GM12873 (cell line): Measurements from ENCODE around the gene DYDC2.

Source experiments
- CTCF ChIP-seq: IDR thresholded peaks from 2 replicates; pipeline ENCODE4 v1.5.1; 2012; ENCODE audit warnings: low read depth, mild to moderate bottlenecking, moderate library complexity, low read length, control low read depth; ENCODE audit not compliant: insufficient read depth; ENCODE audit errors: missing control alignments

Gene DYDC2

GRCh38 chr10:80344276-80344675 lies 12.3 kb upstream of the DYDC2 start:
- TF ChIP-seq CTCF, result no peak

- TF ChIP-seq CTCF, result no peak
Measured at GRCh38 chr10:80344912-80345311, 11.7 kb upstream of the DYDC2 start.

- TF ChIP-seq CTCF, result no peak
Measured at GRCh38 chr10:80350251-80350650, 6.3 kb upstream of the DYDC2 start.

- TF ChIP-seq CTCF, result no peak
Measured at GRCh38 chr10:80351220-80351619, 5.4 kb upstream of the DYDC2 start.

GRCh38 chr10:80356989-80357850 lies 639 bp downstream of the DYDC2 start:
- TF ChIP-seq CTCF, result no peak

GRCh38 chr10:80357851-80358125 lies 1.2 kb downstream of the DYDC2 start:
- TF ChIP-seq CTCF, result no peak

GRCh38 chr10:80359644-80360043 lies 3.1 kb downstream of the DYDC2 start:
- TF ChIP-seq CTCF, result no peak
